Measurements from ENCODE around the gene SLC38A3. TPM values are rescaled to one million over a fixed set of nuclear protein-coding genes. Genes with fewer than 3 reads are reported as not detected.
A peak's percentile ranks its signal among the peaks of the same experiment; 100 is the strongest.

SLC38A3 gene
- total RNA-seq, result not detected in 2 replicates

- TF ChIP-seq CTCF (conservative IDR thresholded peaks at IDR 0.05; ENCODE audit: low read depth, low read length), result no peak
- DNase-seq (ENCODE audit: low read depth), result no peak
- H3K4me3 ChIP-seq (ENCODE audit: low read depth, low read length), result peak within 1 kb of the TSS; percentile 34
Observed at GRCh38 chr3:50204804-50205412, at the start of gene SLC38A3. Gene SLC38A3, plus strand, starts transcription at chr3:50205271. Its CDS starts 8,929 bp downstream, at chr3:50214200.

- H3K4me3 ChIP-seq (ENCODE audit: low read depth, low read length), result peak overlapping the region; percentile 63
- DNase-seq (ENCODE audit: low read depth), result no peak
- no peak for TF ChIP-seq CTCF (conservative IDR thresholded peaks at IDR 0.05; ENCODE audit: low read depth, low read length)
Observed at GRCh38 chr3:50155491-50155878, 49.6 kb upstream of the SLC38A3 start.

GRCh38 chr3:50155891-50156290, 49.2 kb upstream of the SLC38A3 start:
- TF ChIP-seq CTCF (conservative IDR thresholded peaks at IDR 0.05; ENCODE audit: low read depth, low read length), result no peak
- peak overlapping the region; percentile 63 for H3K4me3 ChIP-seq (ENCODE audit: low read depth, low read length)
- DNase-seq (ENCODE audit: low read depth), result no peak

GRCh38 chr3:50156549-50157493, 48.2 kb upstream of the SLC38A3 start:
- peak overlapping the region; percentile 63 for H3K4me3 ChIP-seq (ENCODE audit: low read depth, low read length)
- TF ChIP-seq CTCF (conservative IDR thresholded peaks at IDR 0.05; ENCODE audit: low read depth, low read length), result no peak
- no peak for DNase-seq (ENCODE audit: low read depth)

- no peak overlapping the region for H3K4me3 ChIP-seq (ENCODE audit: low read depth, low read length)
- no peak for TF ChIP-seq CTCF (conservative IDR thresholded peaks at IDR 0.05; ENCODE audit: low read depth, low read length)
- no peak for DNase-seq (ENCODE audit: low read depth)
Observed at GRCh38 chr3:50157827-50158529, 47.1 kb upstream of the SLC38A3 start.

- H3K4me3 ChIP-seq (ENCODE audit: low read depth, low read length), result no peak overlapping the region
- no peak for DNase-seq (ENCODE audit: low read depth)
- peak; percentile 7 for TF ChIP-seq CTCF (conservative IDR thresholded peaks at IDR 0.05; ENCODE audit: low read depth, low read length)
Observed at GRCh38 chr3:50158530-50159146, 46.4 kb upstream of the SLC38A3 start.
